ENCODE results near the gene DGKI.

DNA sequence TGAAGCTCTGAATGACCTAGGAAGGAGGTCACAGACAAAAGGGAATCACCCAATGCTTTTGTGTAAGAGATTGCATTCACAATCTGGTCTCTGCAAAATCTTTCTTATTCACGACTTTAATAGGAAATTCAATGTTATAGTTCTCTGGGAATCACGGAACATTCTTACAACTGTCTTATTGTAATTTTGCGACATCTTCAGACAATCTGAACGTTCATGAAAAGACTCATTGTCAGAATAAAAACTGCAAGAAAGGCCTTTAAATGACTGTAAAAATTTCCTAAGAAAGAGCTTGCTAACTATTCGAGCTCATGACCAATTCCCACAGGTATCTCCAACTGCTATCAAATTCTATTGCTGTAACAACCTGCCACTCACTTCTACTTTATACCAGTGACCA is 130.7 kb downstream of the DGKI start:
- TF ChIP-seq, protein P1, sequence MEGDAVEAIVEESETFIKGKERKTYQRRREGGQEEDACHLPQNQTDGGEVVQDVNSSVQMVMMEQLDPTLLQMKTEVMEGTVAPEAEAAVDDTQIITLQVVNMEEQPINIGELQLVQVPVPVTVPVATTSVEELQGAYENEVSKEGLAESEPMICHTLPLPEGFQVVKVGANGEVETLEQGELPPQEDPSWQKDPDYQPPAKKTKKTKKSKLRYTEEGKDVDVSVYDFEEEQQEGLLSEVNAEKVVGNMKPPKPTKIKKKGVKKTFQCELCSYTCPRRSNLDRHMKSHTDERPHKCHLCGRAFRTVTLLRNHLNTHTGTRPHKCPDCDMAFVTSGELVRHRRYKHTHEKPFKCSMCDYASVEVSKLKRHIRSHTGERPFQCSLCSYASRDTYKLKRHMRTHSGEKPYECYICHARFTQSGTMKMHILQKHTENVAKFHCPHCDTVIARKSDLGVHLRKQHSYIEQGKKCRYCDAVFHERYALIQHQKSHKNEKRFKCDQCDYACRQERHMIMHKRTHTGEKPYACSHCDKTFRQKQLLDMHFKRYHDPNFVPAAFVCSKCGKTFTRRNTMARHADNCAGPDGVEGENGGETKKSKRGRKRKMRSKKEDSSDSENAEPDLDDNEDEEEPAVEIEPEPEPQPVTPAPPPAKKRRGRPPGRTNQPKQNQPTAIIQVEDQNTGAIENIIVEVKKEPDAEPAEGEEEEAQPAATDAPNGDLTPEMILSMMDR (IDR thresholded peaks at IDR 0.05): no peak
- TF ChIP-seq POLR2A (IDR thresholded peaks at IDR 0.05; ENCODE audit: low read length) (no peak), MYC (IDR thresholded peaks at IDR 0.05; ENCODE audit: borderline replicate concordance, low read length) (no peak), ESRRA (IDR thresholded peaks at IDR 0.05; ENCODE audit: borderline replicate concordance, low read length) (no peak), KDM5A (IDR thresholded peaks at IDR 0.05) (no peak), RNF2 (IDR thresholded peaks at IDR 0.05; ENCODE audit: borderline replicate concordance, low read depth) (no peak), PHF8 (IDR thresholded peaks at IDR 0.05; ENCODE audit: borderline replicate concordance, low read depth) (no peak), ZNF302 (CRISPR knock-in tag; IDR thresholded peaks at IDR 0.05) (no peak), NPAS2 (CRISPR knock-in tag; IDR thresholded peaks at IDR 0.05; ENCODE audit: borderline replicate concordance) (no peak), JUN (IDR thresholded peaks at IDR 0.05) (no peak)
- TF ChIP-seq, protein P2, sequence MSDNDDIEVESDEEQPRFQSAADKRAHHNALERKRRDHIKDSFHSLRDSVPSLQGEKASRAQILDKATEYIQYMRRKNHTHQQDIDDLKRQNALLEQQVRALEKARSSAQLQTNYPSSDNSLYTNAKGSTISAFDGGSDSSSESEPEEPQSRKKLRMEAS (IDR thresholded peaks at IDR 0.05): no peak
- TF ChIP-seq, protein P3, sequence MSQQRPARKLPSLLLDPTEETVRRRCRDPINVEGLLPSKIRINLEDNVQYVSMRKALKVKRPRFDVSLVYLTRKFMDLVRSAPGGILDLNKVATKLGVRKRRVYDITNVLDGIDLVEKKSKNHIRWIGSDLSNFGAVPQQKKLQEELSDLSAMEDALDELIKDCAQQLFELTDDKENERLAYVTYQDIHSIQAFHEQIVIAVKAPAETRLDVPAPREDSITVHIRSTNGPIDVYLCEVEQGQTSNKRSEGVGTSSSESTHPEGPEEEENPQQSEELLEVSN (IDR thresholded peaks at IDR 0.05; ENCODE audit: borderline replicate concordance, low read depth): no peak
